CD4-positive, alpha-beta T cell (primary cell): ENCODE measurements around the gene TNRC6B. TPM values are rescaled to one million over a fixed set of nuclear protein-coding genes. Genes with fewer than 3 reads are reported as not detected.

ENCODE experiments used
- ATAC-seq: fragments of 200-7000 bp; cut with Tn5 transposase; one replicate; pipeline ENCODE4 v1.10.0; 2022; ENCODE audit warnings: mild to moderate bottlenecking; ENCODE audit not compliant: poor library complexity
- CTCF ChIA-PET: fragments of 350-600 bp; sonication (Branson Sonifier 250); formaldehyde crosslinking; loops from one replicate; lab custom pipeline; 2021; ENCODE audit warnings: antibody characterized with exemption, inconsistent platforms; lab: Charles Lee
- POLR2A ChIA-PET: fragments of 350-600 bp; sonication (Branson Sonifier 250); formaldehyde crosslinking; loops from one replicate; lab custom pipeline; 2021; ENCODE audit warnings: antibody characterized with exemption, inconsistent platforms; lab: Charles Lee
- DNase-seq, 14 experiments: peaks; one replicate each; pipeline ENCODE4 v3.0.0-alpha.2; 2013 to 2020; ENCODE audit warnings: mixed read lengths in 2 of 14
- H3K27ac ChIP-seq, 2 donors: one replicate each; pipeline versions ENCODE4 v1.5.1 to v1.7.0; 2013; ENCODE audit warnings: low read length in 2 of 2, low read depth in 1 of 2, mild to moderate bottlenecking in 1 of 2
- H3K27me3 ChIP-seq, 2 experiments: 1 replicate in 1 of 2; 2 replicates in 1 of 2; pipeline versions ENCODE4 v1.6.1 to v1.7.0; 2013; ENCODE audit warnings: low read length in 2 of 2, control low read depth in 1 of 2, mild to moderate bottlenecking in 1 of 2, moderate library complexity in 1 of 2; ENCODE audit not compliant: insufficient read depth in 2 of 2, control insufficient read depth in 1 of 2
- H3K36me3 ChIP-seq: one replicate; pipeline ENCODE4 v1.6.1; 2013; ENCODE audit warnings: low read length, control low read depth; ENCODE audit not compliant: insufficient read depth
- H3K4me1 ChIP-seq: one replicate; pipeline ENCODE4 v1.6.1; 2013; ENCODE audit warnings: low read length, control low read depth; ENCODE audit not compliant: insufficient read depth
- H3K4me3 ChIP-seq: one replicate; pipeline ENCODE4 v1.5.1; 2013; ENCODE audit warnings: mild to moderate bottlenecking, low read length, moderate library complexity
- H3K9me3 ChIP-seq, 2 experiments: 1 replicate in 1 of 2; 2 replicates in 1 of 2; pipeline versions ENCODE4 v1.6.1 to v1.7.0; 2013; ENCODE audit warnings: low read length in 2 of 2, mild to moderate bottlenecking in 2 of 2, control low read depth in 1 of 2, moderate library complexity in 1 of 2; ENCODE audit not compliant: control insufficient read depth in 1 of 2, insufficient read depth in 1 of 2
- H3K27ac Mint-ChIP-seq: one replicate; pipeline ENCODE4 v1.8.0; 2020; ENCODE audit warnings: mixed read lengths
- H3K27me3 Mint-ChIP-seq: one replicate; pipeline ENCODE4 v1.8.0; 2021; ENCODE audit warnings: mixed read lengths
- H3K36me3 Mint-ChIP-seq: one replicate; pipeline ENCODE4 v1.8.0; 2021; ENCODE audit warnings: low read depth, mixed read lengths
- H3K4me1 Mint-ChIP-seq: one replicate; pipeline ENCODE4 v1.8.0; 2021; ENCODE audit warnings: low read depth, mixed read lengths
- H3K4me3 Mint-ChIP-seq: one replicate; pipeline ENCODE4 v1.8.0; 2020; ENCODE audit warnings: mild to moderate bottlenecking, mixed read lengths
- H3K9me3 Mint-ChIP-seq: one replicate; pipeline ENCODE4 v1.8.0; 2020; ENCODE audit warnings: mixed read lengths
- CTCF ChIP-seq: fragments of 200-600 bp; IDR thresholded peaks from one replicate; pipeline ENCODE4 v1.8.0; 2022; ENCODE audit warnings: antibody characterized with exemption, mild to moderate bottlenecking
- intact Hi-C, 2 experiments: fragments of 100-400 bp; cut with DNase I in 1 of 2; cut with micrococcal nuclease in 1 of 2; formaldehyde crosslinking; loops; one replicate each; pipeline versions ENCODE4 v1.15.1 to v1.9.0; 2023 to 2025; cut with DNase I, micrococcal nuclease
- total RNA-seq, 174 experiments: library from RNA in 2 of 174; stranded (reverse) in 2 of 174; gene quantifications; one replicate each; pipeline ENCODE4 v1.2.3 and lab custom pipeline; 2021 to 2026

Gene TNRC6B
- total RNA-seq, 2 experiments from 2014 or later: 110 to 111 TPM

DNA sequence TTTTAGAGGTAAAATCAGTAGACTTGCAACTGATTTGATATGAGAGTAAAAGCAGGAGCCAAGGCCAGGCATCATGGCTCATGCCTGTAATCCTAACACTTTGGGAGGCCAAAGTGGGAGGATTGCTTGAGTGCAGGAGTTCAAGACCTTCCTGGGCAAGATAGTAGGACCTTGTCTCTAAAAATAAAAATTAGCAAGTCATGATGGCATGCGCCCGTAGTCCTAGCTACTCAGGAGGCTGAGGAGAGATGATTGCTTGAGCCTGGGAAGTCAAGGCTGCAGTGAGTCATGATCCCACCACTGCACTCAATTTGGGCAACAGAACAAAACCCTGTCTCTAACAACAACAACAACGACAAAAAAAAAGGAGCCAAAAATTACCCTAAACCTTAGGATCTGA, 206.2 kb downstream of the TNRC6B start:
- H3K36me3 Mint-ChIP-seq: peaks cover 11% of the 10 kb centered on the region
- H3K27ac Mint-ChIP-seq: peak overlapping the region; percentile 86
- no peak overlapping the region for H3K4me3 Mint-ChIP-seq
- Histone ChIP-seq H3K4me3 (no peak overlapping the region), H3K36me3 (peaks cover 3% of the 10 kb centered on the region), H3K27me3 (no peaks in the 10 kb centered on the region), H3K27ac (peak overlapping the region in 1 of 2 donors; percentile 23), H3K9me3 (no peaks in the 10 kb centered on the region), H3K4me1 (peaks cover 46% of the 10 kb centered on the region)
- H3K9me3 Mint-ChIP-seq: no peaks in the 10 kb centered on the region
- H3K27me3 Mint-ChIP-seq: no peaks in the 10 kb centered on the region
- intact Hi-C loops: no loop called here
- peaks cover 72% of the 10 kb centered on the region for H3K4me1 Mint-ChIP-seq
- ChIA-PET POLR2A (interaction anchor here (0.8 to 3.0 kb wide), 10 partner anchors 10 to 340 kb away, joined by 3 to 17 read pairs (median 6); partner anchors contain the start of genes MRTFA and SGSM3), CTCF (interaction anchor here (1.2 kb wide), 1 partner anchor 13 kb away, joined by 3 read pairs; the partner anchor contains the start of gene SGSM3)
- DNase-seq: no peak
- TF ChIP-seq CTCF: no peak
- ATAC-seq: no peak

GRCh38 chr22:40385036-40385782, 207.5 kb downstream of the TNRC6B start:
- Histone ChIP-seq H3K9me3 (no peaks in the 10 kb centered on the region), H3K27me3 (no peaks in the 10 kb centered on the region), H3K4me3 (peak overlapping the region; percentile 37), H3K27ac (peak overlapping the region; percentile 50 to 67), H3K36me3 (peaks cover 3% of the 10 kb centered on the region), H3K4me1 (peaks cover 42% of the 10 kb centered on the region)
- Mint-ChIP-seq H3K27me3 (no peaks in the 10 kb centered on the region), H3K36me3 (peaks cover 13% of the 10 kb centered on the region), H3K4me3 (peak overlapping the region; percentile 82), H3K4me1 (peaks cover 65% of the 10 kb centered on the region), H3K27ac (peak overlapping the region; percentile 90), H3K9me3 (no peaks in the 10 kb centered on the region)
- ChIA-PET CTCF (interaction anchor here (0.5 to 1.3 kb wide), 6 partner anchors 9 to 938 kb away, joined by 3 to 4 read pairs (median 3); partner anchors contain the start of gene SGSM3), POLR2A (interaction anchor here (0.6 to 3.0 kb wide), 15 partner anchors 10 to 389 kb away, joined by 3 to 17 read pairs (median 7); partner anchors contain the start of genes MRTFA and SGSM3)
- DNase-seq: peak in 8 of 14 experiments; percentile 19 to 78 (median 44)
- peak; percentile 96 for ATAC-seq
- intact Hi-C loops: loop anchor here in 1 of 2 experiments (1.0 kb wide), 1 partner anchor 15 kb away; no protein-coding TSS in a partner anchor
- no peak for TF ChIP-seq CTCF

Other genes with a start within 250 kb of the TNRC6B start
- 1 to 10 TPM; 5.7 to 6.5 TPM for gene TMA7B, start 217.5 kb upstream of the TNRC6B start, total RNA-seq
- gene FAM83F, start 183.0 kb upstream of the TNRC6B start, total RNA-seq: 1 to 10 TPM; 5.2 to 6.8 TPM
- gene ADSL, start 168.6 kb downstream of the TNRC6B start, total RNA-seq: 10 to 100 TPM; 62.9 to 75.3 TPM
- 10 to 100 TPM; 87.9 to 89.9 TPM for gene SGSM3, start 192.7 kb downstream of the TNRC6B start, total RNA-seq